ENCODE measurements around the gene HSPE1. TPM values are rescaled to one million over a fixed set of nuclear protein-coding genes. Genes with fewer than 3 reads are reported as not detected.
"Not testable (repeated sequence)": the region's sequence is repeated elsewhere in the genome, so short reads cannot be mapped to it uniquely, and the experiment has no call there.

The HSPE1 gene
- total RNA-seq, 1 donor from 2014 or later, result 80.4 TPM

DNA sequence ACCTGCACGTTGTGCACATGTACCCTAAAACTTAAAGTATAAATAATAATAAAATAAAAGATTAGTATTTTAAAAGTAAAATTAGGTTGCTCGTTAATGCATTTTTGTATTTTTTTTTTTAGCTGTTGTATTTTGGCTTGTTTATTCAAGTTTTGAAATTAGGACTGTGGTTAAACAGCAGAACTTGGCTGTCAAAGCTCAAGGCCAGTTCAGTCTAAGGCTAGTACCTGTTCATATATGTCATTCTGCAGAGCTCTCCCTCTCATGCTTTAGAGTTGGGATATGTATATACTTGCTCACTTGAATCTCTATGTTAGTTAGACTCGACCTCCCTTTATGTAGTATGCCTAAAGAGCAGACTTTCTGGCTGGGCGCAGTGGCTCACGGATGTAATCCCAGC lies 48.4 kb downstream of the HSPE1 start:
- Histone ChIP-seq H3K4me1 (ENCODE audit: control insufficient read depth in 3 of 3, insufficient read depth in 3 of 3, low read length in 3 of 3) (no peaks in the 10 kb centered on the region), H3K9me3 (ENCODE audit: control insufficient read depth in 3 of 3, low read length in 3 of 3) (no peaks in the 10 kb centered on the region), H3K4me3 (ENCODE audit: low read length in 3 of 3) (no peak overlapping the region), H3K27ac (ENCODE audit: low read depth, low read length) (no peak overlapping the region), H3K27me3 (ENCODE audit: control insufficient read depth in 3 of 3, insufficient read depth in 3 of 3, low read length in 3 of 3) (no peaks in the 10 kb centered on the region), H3K36me3 (ENCODE audit: control insufficient read depth in 3 of 3, insufficient read depth in 3 of 3, low read length in 3 of 3) (peaks cover 13 to 28% (median 15%) of the 10 kb centered on the region in 3 donors), H3K9ac (ENCODE audit: low read depth in 1 of 3, low read length in 3 of 3) (no peak overlapping the region)

DNA sequence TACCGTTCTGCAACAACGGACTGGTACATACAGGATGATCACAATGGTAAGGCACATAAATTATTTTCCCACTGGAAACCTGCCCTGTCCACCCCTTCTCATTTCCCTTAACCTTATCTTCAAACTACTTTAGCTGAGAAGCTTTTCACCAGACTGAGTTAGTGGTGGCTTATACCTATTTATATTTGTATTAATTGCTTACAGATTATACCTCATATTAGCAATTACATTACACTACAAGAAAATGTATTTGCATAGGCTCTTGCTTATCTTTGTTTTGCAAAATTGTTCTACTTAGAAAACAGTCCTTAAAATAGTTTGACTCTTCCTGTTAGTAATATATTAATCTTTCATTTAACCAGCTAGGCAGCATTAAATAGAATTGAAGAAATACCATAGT lies 51.1 kb downstream of the HSPE1 start:
- not testable (repeated sequence) for H3K4me1 ChIP-seq (ENCODE audit: control insufficient read depth in 3 of 3, insufficient read depth in 3 of 3, low read length in 3 of 3); H3K4me3 ChIP-seq (ENCODE audit: low read length in 3 of 3); H3K9me3 ChIP-seq (ENCODE audit: control insufficient read depth in 3 of 3, low read length in 3 of 3); H3K9ac ChIP-seq (ENCODE audit: low read depth in 1 of 3, low read length in 3 of 3); H3K27me3 ChIP-seq (ENCODE audit: control insufficient read depth in 3 of 3, insufficient read depth in 3 of 3, low read length in 3 of 3); H3K27ac ChIP-seq (ENCODE audit: low read depth, low read length)
- H3K36me3 ChIP-seq (ENCODE audit: control insufficient read depth in 3 of 3, insufficient read depth in 3 of 3, low read length in 3 of 3), result peaks cover 11 to 24% (median 14%) of the 10 kb centered on the region in 3 donors

Small RNAs within 50 kb of the gene (small RNA-seq; reads per million reads assigned to genes)
- not detected for gene AC020550.1

Other genes starting within 250 kb of the HSPE1 start
- gene ANKRD44, start 189.6 kb upstream of the HSPE1 start, total RNA-seq, result 26.6 TPM
- 152 TPM for gene SF3B1, start 65.4 kb upstream of the HSPE1 start, total RNA-seq
- gene COQ10B, start 46.8 kb upstream of the HSPE1 start, total RNA-seq, result 10.4 TPM
- 146 TPM for gene HSPD1, start 539 bp upstream of the HSPE1 start, total RNA-seq
- gene MOB4, start 15.7 kb downstream of the HSPE1 start, total RNA-seq, result 25.1 TPM
- 14.1 TPM for gene RFTN2, start 175.2 kb downstream of the HSPE1 start, total RNA-seq
- gene MARS2, start 205.0 kb downstream of the HSPE1 start, total RNA-seq, result 4.2 TPM